GM18502 (cell line): Measurements from ENCODE around the gene NR2F1-AS1.
A peak's percentile ranks its signal among the peaks of the same experiment; 100 is the strongest.

Experiments
- ATAC-seq: cut with Tn5 transposase; IDR thresholded peaks from one replicate; pipeline ENCODE4 v1.9.1; 2021; ENCODE audit warnings: mild to moderate bottlenecking; ENCODE audit not compliant: unreplicated experiment, poor library complexity

The NR2F1-AS1 gene

DNA sequence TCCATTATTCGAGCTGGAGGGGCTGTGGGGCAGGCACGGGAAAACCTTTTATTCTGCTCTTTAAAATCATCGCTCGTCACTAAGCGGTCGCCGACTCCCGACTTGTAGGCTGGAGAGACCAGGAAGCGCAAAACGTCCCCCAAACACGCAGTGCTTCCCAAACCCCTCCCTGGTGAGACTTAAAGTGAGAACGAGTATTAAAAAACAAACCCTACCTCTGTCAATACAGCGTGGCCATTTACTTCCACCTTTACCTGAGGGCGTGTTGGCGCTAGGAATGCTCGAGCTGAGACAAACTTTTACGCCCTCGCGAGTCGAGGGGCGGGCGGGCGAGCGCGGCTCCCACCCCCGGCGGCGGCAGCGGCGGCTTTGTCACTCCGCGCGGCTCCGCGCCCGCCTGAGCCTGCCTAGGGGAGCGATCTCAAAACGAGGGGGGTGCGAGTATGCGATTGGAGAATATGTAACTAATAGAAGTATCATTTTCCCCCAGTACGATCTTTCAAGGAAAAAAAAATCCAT, at the start of gene NR2F1-AS1:
Gene NR2F1-AS1 (minus strand): TSS at position 293 of the 519 bp plus-strand sequence.
- peak; percentile 49 for ATAC-seq

DNA sequence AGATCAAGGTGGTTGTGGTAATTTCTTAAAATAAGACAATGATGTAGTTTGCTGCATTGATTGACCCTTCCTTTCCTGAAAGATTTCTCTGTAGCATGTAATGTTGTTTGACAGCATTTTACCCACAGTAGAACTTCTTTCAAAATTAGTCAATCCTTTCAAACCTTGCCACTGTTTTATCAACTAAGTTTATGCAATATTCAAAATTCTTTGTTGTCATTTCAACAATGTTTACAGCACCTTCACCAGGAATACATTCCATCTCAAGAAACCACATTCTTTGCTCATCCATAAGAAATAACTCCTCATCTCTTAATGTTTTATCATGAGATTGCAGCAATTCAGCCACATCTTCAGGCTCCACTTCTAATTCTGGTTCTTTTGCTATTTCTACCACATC, 45.8 kb upstream of the NR2F1-AS1 start:
- ATAC-seq = no peak

DNA sequence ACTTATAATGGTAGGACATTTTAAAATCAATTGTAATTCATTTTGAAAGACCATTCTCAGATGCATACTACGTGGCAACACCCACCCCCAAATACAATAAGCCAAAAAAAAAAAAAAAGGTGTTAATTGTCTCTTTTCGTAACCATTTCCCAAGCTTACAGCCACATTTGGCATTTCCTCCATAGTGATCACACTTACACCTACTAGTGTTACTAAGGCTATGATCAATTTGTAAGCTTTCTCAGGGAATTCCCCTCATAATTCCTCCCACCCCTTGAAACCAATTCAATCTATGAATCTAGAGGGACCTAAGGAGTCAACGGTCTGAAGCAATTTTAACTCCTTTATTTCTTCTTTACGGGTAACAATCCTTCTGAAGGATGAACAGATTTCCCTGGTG, 42.1 kb upstream of the NR2F1-AS1 start:
- no peak for ATAC-seq

DNA sequence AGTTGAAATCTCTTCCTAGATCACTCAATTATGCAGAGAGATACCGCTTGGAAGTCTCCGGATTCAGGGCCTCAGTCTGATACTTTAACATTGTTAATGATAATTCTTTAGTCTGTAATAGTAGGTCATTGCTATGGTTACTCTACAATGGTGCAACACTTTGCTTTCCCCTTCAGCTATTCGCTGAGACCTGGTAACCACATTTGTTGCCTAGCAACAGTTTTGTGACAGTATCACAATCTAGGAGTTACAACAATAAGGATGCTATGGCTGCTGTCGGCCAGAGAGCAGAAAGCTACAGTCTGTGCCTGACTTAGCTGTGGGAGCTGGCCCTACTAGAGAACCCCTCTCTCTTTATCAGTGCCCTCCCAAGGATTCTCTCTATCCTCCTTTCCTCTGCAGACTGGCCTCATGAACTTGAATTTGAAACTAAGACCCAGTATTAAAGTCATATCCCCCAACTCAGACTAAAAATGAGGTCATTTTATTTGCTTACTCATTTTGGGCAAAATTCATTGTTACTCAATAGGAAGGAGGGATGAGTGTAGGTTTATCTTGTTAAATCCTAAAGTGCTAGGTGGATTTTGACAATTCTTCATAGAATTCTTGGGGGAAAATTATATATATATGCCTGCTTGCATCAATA, 41.3 kb upstream of the NR2F1-AS1 start:
- ATAC-seq = no peak

DNA sequence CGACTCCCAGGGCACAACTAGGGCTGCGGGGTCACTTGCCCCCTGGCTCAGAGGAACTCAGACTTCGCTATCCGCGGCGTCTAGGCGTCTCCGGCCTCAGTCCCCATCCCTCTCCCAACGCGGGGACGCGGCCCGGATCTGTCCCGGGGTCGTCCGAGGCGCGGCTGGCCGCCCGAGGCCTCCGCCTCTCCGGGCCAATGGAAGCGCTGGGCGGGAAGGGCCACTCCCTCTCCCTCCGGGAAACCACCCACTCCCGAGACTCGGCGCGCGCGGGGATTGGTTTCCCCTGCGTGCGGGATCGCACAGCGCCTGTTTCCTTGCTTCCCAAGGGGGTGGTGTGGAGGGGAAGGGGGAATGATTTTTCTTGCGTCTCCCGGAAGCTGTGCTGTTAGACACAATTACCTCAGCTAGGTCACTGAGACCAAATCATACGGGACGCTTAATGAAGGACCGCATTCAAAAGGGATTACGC, 40.3 kb upstream of the NR2F1-AS1 start:
- no peak for ATAC-seq

DNA sequence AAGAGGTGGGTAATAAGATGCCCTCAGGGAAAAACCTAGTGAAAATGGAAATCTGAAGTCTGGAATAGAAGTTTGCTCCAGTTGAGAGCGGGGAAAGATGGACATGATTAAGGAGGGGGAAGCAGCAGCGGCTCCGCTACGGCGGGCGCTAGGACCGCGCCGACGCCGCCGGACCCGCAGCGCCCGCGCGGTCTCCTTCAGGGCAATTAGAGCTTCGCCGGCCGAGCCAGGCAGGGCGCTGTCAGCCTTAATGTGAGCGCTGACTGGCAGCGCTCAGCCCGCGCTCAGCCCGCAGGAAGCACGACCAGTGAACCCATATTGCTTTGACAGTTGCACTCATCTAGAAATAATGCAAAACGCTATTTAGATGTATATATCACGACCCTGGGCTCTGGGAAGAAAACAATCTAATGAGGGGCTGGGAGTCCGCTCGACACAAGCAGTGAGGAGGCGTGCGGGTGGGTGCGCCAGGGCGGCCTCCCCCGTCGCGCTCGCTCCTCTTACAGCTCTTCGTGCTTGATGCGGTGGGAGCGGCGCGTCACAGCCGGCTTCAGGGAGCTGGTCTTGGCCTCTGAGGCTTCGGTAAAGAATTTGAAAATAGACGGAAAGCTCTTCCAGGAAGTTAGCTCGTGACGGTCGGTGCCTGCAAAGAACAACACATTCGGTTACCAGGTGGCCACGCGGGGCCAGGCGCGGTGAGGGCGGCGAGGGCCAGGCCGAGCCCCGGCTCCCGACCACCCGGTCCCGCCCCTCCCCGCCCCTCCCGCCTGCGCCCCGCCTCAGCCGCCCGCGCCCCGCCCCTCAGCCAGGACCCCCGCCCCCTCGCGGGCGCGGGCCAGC, 39.7 kb upstream of the NR2F1-AS1 start:
- peak; percentile 99 for ATAC-seq

DNA sequence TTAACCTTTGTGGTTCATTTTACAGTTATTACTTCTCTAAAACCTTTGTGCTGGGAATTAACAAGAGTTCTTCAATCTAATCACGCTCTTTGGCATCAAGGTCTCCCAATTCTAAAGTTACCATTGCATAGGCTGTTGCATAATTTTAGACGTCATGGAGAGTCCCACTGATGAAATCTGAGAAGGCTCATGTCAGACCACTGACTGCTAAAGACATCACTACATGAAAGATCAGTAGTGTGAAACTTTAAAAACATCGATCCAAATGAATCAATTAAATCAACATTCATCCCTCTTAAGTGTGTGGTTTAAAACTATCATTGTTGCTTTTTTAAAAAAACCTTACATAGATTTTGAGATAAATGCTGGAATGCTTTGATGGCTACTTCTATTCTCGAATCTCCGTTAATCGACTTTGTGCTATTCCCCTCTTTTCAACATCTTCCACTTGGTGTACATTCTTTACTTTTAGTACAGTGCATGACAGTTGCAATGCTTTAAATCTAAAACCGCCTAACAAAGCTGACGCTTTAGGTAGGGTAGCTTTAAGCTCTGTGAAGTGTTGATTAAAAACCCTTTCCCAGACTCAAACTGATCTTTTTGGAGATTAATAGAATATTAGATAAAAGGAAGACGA, 35.6 kb upstream of the NR2F1-AS1 start:
- no peak for ATAC-seq

DNA sequence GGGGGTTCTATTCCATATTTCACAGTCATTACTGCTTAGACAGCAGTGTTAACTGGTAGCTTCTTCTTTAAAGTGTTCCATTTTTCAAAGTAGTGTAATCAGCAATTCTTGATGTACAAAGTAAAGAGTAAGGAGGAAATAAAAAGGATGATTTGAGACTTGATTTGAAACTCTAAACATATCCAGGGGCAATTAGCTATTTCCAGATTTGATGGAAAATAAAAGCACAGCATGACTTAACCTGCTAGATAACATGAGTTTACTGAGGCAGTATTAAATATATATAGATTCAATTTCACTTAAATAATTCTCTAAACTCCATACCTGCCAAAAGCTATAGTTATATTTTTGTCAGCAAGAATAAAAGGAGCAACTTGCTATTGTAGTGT, 31.8 kb upstream of the NR2F1-AS1 start:
- no peak for ATAC-seq

DNA sequence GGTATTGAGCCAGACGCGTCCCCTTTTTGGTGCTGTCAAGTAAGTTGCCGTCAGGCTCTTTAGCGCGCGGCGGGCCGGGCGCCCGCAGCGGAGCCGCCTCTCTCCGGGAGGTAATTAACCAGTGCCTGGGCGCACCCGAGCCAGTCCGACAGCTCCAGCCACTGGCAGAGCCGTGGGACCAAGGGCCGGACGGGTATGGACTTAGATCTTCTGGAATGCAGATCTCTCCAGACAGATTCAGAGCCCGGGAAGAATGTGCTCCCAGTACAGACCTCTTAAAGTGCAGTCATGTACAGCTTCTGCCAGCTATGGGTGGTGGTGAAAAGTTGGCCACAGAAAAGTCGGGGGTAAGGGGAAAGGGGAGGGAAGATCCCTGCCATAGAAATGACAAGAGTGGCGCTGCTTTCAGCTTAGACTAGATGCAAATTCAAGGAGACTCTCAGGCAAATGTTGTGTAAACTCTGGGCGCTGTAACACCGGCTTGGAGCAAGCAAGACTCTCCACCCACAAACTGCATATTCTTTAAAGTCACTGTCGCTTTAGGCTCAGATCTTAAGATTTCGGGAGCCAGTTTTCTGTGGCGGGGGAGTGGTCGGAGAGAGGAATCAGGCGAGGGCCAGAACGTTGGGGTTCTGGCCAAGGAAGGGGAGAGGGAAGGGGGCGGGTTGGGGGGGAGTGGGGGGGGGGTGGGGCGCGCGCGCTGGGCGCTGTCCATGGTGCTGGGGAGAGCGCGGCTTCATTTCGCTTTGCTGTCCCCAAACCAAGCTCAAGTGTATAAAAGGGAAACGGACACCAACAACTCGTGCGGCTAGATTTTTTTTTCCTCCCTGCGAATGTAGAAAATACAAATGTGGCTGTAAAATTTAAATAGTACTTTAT, 31.2 kb upstream of the NR2F1-AS1 start:
- ATAC-seq = no peak

DNA sequence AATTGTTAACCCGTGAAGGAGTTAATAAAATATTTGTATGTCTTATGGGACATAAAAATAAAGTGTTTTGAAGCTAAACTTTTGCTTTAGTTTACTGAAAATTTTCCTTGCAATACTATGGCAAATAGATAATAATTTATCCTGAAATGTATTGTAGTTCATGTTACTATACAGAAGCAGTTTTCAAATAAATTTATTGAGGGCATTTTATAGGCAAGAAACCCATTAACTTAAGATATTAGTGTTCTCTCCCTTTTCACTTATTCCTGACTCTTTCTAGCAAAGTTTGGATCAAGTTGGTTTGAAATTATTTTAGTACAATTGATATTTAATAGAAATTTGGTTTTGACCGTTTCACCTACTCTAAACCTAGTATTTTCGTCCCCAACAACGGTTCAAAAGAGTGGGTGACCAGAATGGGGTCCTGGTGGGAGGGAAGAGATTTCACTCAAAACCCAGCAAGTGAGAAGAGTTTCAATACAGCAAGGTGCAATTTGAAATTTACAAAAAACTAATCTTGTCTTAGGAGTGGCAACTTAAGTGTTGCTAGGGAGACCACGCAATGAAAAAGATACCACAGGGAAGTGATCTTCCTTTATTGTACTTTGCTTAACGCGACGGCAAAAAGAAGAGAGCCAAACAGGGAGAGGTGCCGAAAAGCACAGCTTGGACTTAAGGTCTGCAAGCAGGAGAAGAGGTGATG, 30.4 kb upstream of the NR2F1-AS1 start:
- no peak for ATAC-seq

DNA sequence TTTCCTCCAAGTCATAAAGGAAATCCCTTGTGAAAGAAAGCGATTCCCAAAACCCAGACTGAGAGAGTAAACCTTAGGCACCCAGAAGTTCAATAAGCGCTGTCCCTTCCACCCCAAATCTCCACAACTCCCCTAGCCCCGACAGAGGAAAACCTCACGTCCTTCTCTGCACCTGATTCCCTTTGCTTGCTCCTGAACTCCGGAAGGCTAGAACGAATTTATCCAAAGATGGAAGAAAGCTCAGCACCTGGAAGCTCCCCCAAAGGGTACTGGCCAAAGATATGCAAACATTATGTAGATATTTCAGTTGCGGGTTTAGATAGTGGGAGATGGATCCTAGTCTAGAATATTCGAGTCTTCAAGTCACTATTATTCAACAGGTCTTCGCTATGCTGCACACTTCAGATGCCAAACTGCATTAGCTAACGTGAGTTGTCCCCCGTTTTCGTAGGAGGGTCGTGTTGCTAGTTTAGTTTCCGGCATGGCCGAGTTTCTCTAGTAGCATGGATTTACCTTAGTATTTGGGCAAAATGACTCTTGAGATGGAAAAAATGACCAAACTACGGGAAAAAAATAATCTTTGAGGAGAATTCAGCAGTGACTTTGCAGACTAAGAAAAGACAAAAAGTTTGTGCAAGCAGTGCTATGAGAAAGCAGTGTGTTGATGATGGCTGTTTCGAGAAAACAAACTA, 29.7 kb upstream of the NR2F1-AS1 start:
- no peak for ATAC-seq

DNA sequence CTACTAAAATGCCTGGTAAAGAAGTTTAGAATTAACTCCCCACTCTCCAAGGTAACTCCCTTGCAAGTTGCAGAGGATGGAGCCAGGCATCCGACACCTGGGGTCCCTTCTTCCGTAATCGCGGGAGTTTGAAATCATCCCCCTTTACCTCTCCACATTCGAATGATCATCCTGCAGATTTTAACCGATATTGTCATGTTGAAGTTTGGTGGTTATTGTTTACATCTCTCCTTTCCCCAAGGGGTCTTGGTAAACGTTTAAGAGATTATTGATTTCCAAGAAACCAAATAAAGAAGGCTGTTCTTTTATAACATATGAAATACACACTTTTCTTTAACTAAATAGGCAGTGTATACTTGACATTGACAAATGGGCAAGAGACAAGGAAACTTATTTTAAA, 28.7 kb upstream of the NR2F1-AS1 start:
- no peak for ATAC-seq

DNA sequence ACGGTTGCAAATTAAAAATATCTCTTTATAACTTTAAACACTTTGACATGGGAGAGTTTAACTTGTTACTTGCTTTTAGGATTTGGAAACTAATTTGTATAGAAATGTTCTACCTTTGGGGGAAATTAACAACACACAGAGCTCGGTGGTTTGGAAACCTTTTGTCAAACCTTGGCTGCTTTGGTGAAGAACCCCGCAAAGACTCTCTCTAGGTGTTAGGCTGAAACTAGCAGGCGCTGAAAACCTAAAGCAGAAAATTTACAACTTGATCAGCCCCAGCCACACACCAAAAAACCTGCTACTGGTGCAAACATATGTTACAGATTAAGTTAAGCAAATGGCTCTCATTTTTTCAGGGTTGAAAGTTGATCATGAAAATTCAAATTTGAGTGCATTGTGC, 27.8 kb upstream of the NR2F1-AS1 start:
- ATAC-seq = no peak

DNA sequence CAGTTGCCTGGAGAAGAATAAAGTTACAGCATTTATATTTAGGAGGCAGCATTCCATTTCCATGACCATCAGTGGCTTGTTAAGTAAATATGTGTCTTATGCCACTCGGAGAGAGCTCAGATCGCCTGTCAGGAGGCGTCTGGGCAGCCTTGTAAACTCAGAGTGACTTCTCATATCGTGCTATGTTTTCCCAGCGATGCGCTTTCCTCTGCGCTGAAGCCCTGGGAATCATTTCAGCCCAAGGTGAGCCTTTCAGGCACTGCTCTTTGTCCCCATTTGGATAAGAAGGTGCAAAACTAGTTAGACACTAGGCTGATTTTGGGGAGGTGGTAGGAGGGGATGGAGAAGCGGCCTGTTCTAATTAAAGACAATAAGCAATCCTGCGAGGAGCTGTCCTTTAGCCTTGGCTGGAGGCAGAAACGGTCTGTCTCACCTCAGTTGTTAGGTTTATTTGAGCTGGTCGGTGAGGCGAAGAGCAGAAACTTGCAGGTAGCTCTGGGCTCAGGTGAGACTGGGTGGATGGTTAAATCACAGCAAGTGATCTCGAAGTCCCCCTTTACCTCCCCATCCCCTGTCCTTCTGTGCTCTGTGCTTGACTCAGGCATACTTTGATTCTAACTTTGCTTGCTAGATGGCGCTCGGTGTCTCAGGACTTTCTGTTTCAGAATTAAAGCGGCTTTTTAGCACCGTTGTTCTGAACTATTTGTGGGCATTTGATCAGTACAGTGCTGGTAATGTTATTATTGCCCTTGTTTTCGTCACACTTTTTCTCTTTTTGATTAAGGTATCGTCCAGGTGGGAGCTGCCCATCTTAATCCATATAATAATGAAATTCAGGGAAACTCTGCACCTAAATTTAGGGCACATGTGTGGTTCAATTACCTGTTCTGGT, 26.6 kb upstream of the NR2F1-AS1 start:
- ATAC-seq = peak; percentile 90

DNA sequence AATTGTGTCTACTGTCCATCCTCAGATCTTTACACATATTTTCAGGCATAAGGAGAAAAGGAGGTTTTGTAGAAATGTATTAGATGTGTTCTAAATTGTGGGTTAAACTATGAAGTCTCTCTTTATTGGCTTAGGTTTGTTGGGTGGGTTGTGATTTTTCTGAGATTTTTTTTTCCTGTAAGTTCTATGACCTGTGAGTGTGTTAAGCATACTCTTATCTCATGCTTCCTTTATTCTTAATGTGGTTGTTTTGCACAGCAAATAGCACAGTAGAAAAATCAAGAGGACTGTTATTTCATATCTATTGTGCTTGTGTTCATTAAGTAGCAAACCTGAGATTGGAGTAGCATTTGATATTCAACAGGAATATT, 25.3 kb upstream of the NR2F1-AS1 start:
- no peak for ATAC-seq

DNA sequence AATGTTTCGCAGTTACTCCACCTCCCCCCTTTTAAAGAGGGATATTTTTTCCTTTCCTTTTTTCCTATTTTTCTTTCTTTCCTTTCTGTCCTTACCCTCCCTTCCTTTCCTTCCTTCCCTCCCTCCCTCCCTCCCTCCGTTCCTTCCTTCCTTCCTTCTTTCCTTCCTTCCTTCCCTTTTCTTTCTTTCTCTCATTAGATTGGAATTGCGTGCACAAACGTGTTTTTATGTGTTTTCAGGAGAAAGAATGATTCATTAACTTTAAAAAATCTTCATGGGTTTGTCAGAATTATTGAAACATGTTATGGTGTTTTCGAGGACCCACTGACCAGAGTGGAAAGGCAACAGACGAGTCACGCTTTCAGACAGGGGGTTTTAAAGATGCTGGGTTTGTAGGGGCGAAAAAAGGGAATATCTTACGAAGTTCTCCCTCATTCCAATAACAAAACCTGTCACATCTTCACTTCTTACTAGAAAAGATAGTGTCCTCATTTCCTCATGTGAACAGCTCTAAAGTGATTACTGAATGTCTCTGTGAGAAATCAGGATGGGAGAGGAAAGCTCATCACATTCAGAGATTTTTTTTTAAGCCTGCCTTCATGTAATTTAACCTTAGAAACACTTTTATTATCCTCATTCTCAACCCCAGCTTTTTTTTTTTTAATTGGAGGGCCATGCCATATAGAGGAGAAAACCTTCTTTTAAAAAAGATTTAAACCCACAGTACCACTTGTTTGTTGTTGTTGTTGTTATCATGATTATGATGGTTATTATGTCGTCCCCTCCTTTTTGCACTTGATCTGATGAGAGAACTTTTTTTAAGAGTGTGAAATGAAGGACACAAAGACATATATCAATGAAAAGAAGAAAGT, 23.9 kb upstream of the NR2F1-AS1 start:
- no peak for ATAC-seq
